Activated gamma-delta T cell treated with Interleukin-2 at 50 U/mL for 16 hours (primary cell): ENCODE measurements around the gene FASN.
A peak's percentile ranks its signal among the peaks of the same experiment; 100 is the strongest.

ENCODE experiments used
- DNase-seq: peaks from one replicate; pipeline ENCODE4 v3.0.0-alpha.2; 2020

The FASN gene

GRCh38 chr17:82101301-82101715 is 3.3 kb upstream of the FASN start:
- DNase-seq: no peak

GRCh38 chr17:82100502-82101298 is 2.7 kb upstream of the FASN start:
- no peak for DNase-seq

GRCh38 chr17:82098939-82099763 is 1.1 kb upstream of the FASN start:
- DNase-seq: no peak

- no peak for DNase-seq
Observed at GRCh38 chr17:82097919-82098168, 192 bp downstream of the FASN start.

GRCh38 chr17:82097184-82097918 is 685 bp downstream of the FASN start:
- DNase-seq: peak; percentile 23

GRCh38 chr17:82096709-82097183 is 1.3 kb downstream of the FASN start:
- no peak for DNase-seq

GRCh38 chr17:82095777-82096708 is 2.0 kb downstream of the FASN start:
- DNase-seq: no peak

- DNase-seq: no peak
Observed at GRCh38 chr17:82094931-82095776, 2.9 kb downstream of the FASN start.

- DNase-seq: no peak
Observed at GRCh38 chr17:82092995-82093751, 4.9 kb downstream of the FASN start.

GRCh38 chr17:82092628-82092994 is 5.4 kb downstream of the FASN start:
- no peak for DNase-seq

GRCh38 chr17:82092094-82092586 is 5.9 kb downstream of the FASN start:
- DNase-seq: no peak

GRCh38 chr17:82091264-82092066 is 6.6 kb downstream of the FASN start:
- no peak for DNase-seq

GRCh38 chr17:82090549-82091263 is 7.3 kb downstream of the FASN start:
- no peak for DNase-seq

- DNase-seq: no peak
Observed at GRCh38 chr17:82089723-82090548, 8.1 kb downstream of the FASN start.

GRCh38 chr17:82088838-82089722 is 9.0 kb downstream of the FASN start:
- DNase-seq: no peak

GRCh38 chr17:82087961-82088837 is 9.8 kb downstream of the FASN start:
- DNase-seq: no peak
